Endothelial cell of umbilical vein (primary cell): Measurements from ENCODE around the gene SCAP. TPM values are rescaled to one million over a fixed set of nuclear protein-coding genes. Genes with fewer than 3 reads are reported as not detected.

ENCODE experiments used
- BruUV-seq: library from RNA; stranded (reverse); fragments of 400-500 nt; replicated peaks from 2 replicates; lab custom pipeline; 2021; lab: Mats Ljungman, UMichigan
- CTCF ChIA-PET: fragments of 300-600, 350-600 bp; sonication (Branson Sonifier 250); formaldehyde crosslinking; loops from one replicate; lab custom pipeline; 2021; ENCODE audit warnings: antibody characterized with exemption, inconsistent platforms; lab: Charles Lee
- POLR2A ChIA-PET: fragments of 300-600, 350-600 bp; sonication (Branson Sonifier 250); formaldehyde crosslinking; loops from one replicate; lab custom pipeline; 2021; ENCODE audit warnings: antibody characterized with exemption, inconsistent platforms; lab: Charles Lee
- DNase-seq: peaks from one replicate; pipeline ENCODE4 v3.0.0-alpha.2; 2011; ENCODE audit warnings: low read depth, low spot score
- FAIRE-seq: peaks from 2 replicates; lab custom pipeline; 2011; peaks lifted over from hg19 to GRCh38; lab: Jason Lieb, UNC
- H2AFZ ChIP-seq: 2 replicates; pipeline ENCODE4 v1.6.0; 2012; ENCODE audit warnings: low read depth, low read length, control low read depth, inconsistent platforms
- H3K27ac ChIP-seq: 2 replicates; pipeline ENCODE4 v1.5.1; 2011; ENCODE audit warnings: low read depth, mild to moderate bottlenecking, control low read depth, low read length, moderate library complexity; ENCODE audit not compliant: insufficient read depth
- H3K27me3 ChIP-seq, 2 experiments: 2 replicates each; pipeline versions ENCODE4 v1.6.0 to v1.6.1; 2011; ENCODE audit warnings: low read length in 2 of 2, mixed read lengths in 1 of 2; ENCODE audit not compliant: control insufficient read depth in 2 of 2, insufficient read depth in 2 of 2
- H3K36me3 ChIP-seq, 2 experiments: 2 replicates in 1 of 2; 3 replicates in 1 of 2; pipeline ENCODE4 v1.5.1; 2011; ENCODE audit warnings: low read length in 2 of 2, mild to moderate bottlenecking in 1 of 2, moderate library complexity in 1 of 2; ENCODE audit not compliant: control insufficient read depth in 2 of 2, insufficient read depth in 2 of 2; ENCODE audit errors: extremely low read depth in 1 of 2
- H3K4me1 ChIP-seq: 3 replicates; pipeline ENCODE4 v1.5.1; 2011; ENCODE audit warnings: mild to moderate bottlenecking, low read length; ENCODE audit not compliant: control insufficient read depth, insufficient read depth; ENCODE audit errors: extremely low read depth
- H3K4me2 ChIP-seq: 2 replicates; pipeline ENCODE4 v1.6.1; 2011; ENCODE audit warnings: low read length, control low read depth, mixed read lengths; ENCODE audit not compliant: insufficient read depth
- H3K4me3 ChIP-seq, 3 experiments: fragments of 200-600 bp in 1 of 3; sonication (generic), shearing (Covaris generic) in 1 of 3; replicated peaks in 1 of 3; 2 replicates each; pipeline ENCODE4 v1.5.1; 2011 to 2016; ENCODE audit warnings: control low read depth in 3 of 3, low read length in 3 of 3, mild to moderate bottlenecking in 2 of 3, inconsistent platforms in 1 of 3, low read depth in 1 of 3, moderate library complexity in 1 of 3; ENCODE audit not compliant: insufficient read depth in 1 of 3
- H3K79me2 ChIP-seq: 2 replicates; pipeline ENCODE4 v1.6.0; 2012; ENCODE audit warnings: low read length, inconsistent platforms; ENCODE audit not compliant: control insufficient read depth, insufficient read depth
- H3K9ac ChIP-seq: replicated peaks from 2 replicates; pipeline ENCODE3; 2011; ENCODE audit warnings: low read length, control low read depth; ENCODE audit not compliant: insufficient read depth; ENCODE audit errors: extremely low read depth
- H3K9me1 ChIP-seq: replicated peaks from 3 replicates; pipeline ENCODE4 v1.6.0; 2011; ENCODE audit warnings: mild to moderate bottlenecking, low read length; ENCODE audit not compliant: control insufficient read depth, insufficient read depth; ENCODE audit errors: extremely low read depth
- H3K9me3 ChIP-seq: replicated peaks from 2 replicates; pipeline ENCODE4 v1.5.1; 2012; ENCODE audit warnings: low read length, inconsistent platforms; ENCODE audit not compliant: control insufficient read depth, insufficient read depth
- H4K20me1 ChIP-seq: replicated peaks from 2 replicates; pipeline ENCODE3; 2011; ENCODE audit warnings: mild to moderate bottlenecking, low read length; ENCODE audit not compliant: control insufficient read depth, insufficient read depth; ENCODE audit errors: extremely low read depth
- CTCF ChIP-seq, 2 donors: IDR thresholded peaks; 1 replicate in 1 of 2; 2 replicates in 1 of 2; pipeline ENCODE4 v1.5.1; 2011; ENCODE audit warnings: low read length in 2 of 2, mild to moderate bottlenecking in 2 of 2, moderate library complexity in 2 of 2, control low read depth in 1 of 2, inconsistent platforms in 1 of 2, low read depth in 1 of 2; ENCODE audit not compliant: insufficient read depth in 1 of 2; ENCODE audit errors: extremely low read depth in 1 of 2
- EZH2 ChIP-seq: IDR thresholded peaks from 2 replicates; pipeline ENCODE4 v1.6.1; 2012; ENCODE audit warnings: borderline replicate concordance, low read depth, mild to moderate bottlenecking, moderate library complexity, low read length, inconsistent platforms; ENCODE audit not compliant: severe bottlenecking
- FOS ChIP-seq: IDR thresholded peaks from 2 replicates; pipeline ENCODE4 v1.6.1; 2011; ENCODE audit warnings: mild to moderate bottlenecking, low read length, moderate library complexity, borderline replicate concordance; ENCODE audit not compliant: insufficient read depth
- GATA2 ChIP-seq: IDR thresholded peaks from 2 replicates; pipeline ENCODE4 v1.7.0; 2011; ENCODE audit warnings: low read depth, mild to moderate bottlenecking, moderate library complexity, mixed read lengths, low read length; ENCODE audit not compliant: insufficient read length, insufficient read depth
- JUN ChIP-seq: IDR thresholded peaks from 2 replicates; pipeline ENCODE4 v1.6.1; 2011; ENCODE audit warnings: borderline replicate concordance, low read depth; ENCODE audit not compliant: insufficient read length, insufficient read depth
- MYC ChIP-seq: IDR thresholded peaks from one replicate; pipeline ENCODE4 v1.6.1; 2011; ENCODE audit warnings: mild to moderate bottlenecking, low read depth, low read length
- POLR2A ChIP-seq: IDR thresholded peaks from 2 replicates; pipeline ENCODE4 v1.6.1; 2012; ENCODE audit warnings: low read depth, mild to moderate bottlenecking, control low read depth, low read length
- POLR2AphosphoS5 ChIP-seq: IDR thresholded peaks from 2 replicates; pipeline ENCODE4 v1.6.1; 2012; ENCODE audit warnings: low read depth, mild to moderate bottlenecking, control low read depth, low read length, moderate library complexity; ENCODE audit not compliant: insufficient read depth
- dilution Hi-C: fragments of 300-500 bp; cut with MboI; formaldehyde crosslinking; loops from one replicate; pipeline ENCODE4 v1.15.0; 2019; ENCODE audit warnings: low sequenced_read_pairs; ENCODE audit not compliant: extremely low pct_ligation_motif_present
- intact Hi-C: fragments of 100-400 bp; cut with micrococcal nuclease; formaldehyde crosslinking; loops from one replicate; pipeline ENCODE4 v1.10.0; 2022
- polyA plus RNA-seq, 4 experiments: library from polyadenylated mRNA; depleted of rRNA in 3 of 4; stranded (reverse) in 3 of 4; unstranded in 1 of 4; fragments of >200 nt; gene quantifications; 2 replicates each; pipeline versions ENCODE4 v1.2.1 to v1.2.3, GENCODE V29; 2011 to 2012; ENCODE audit warnings: missing spikeins in 1 of 4
- total RNA-seq: library from RNA; stranded (reverse); gene quantifications from 2 replicates; pipeline ENCODE4 v1.2.3, GENCODE V29; 2021
- TF ChIP-seq, protein P1 (sequence below): IDR thresholded peaks from 2 replicates; pipeline ENCODE4 v1.6.1; 2011; ENCODE audit not compliant: insufficient read depth, insufficient read length

The SCAP gene
- total and polyA plus RNA-seq, 2 donors (not counting 3 experiments of a cell fraction or from before 2014, with no cell fraction given), result 34.7 to 59.0 TPM

- no TSS peak for BruUV-seq
- ChIA-PET CTCF (interaction anchor here (0.6 to 3.8 kb wide), 53 partner anchors 9 to 914 kb away, joined by 3 to 99 read pairs (median 4); partner anchors contain the start of gene SCAP), POLR2A (interaction anchor here (0.9 to 1.4 kb wide), 2 partner anchors 267 to 303 kb away, joined by 3 to 4 read pairs; no protein-coding TSS in a partner anchor)
- H4K20me1 ChIP-seq, result no peaks in the 10 kb centered on the region
- H3K9ac ChIP-seq, result no peak overlapping the region
- H3K79me2 ChIP-seq, result no peaks in the 10 kb centered on the region
- FAIRE-seq (peak; percentile 94), DNase-seq (peak; percentile 86)
- H3K9me3 ChIP-seq, result no peaks in the 10 kb centered on the region
- H3K9me1 ChIP-seq, result no peaks in the 10 kb centered on the region
- no peaks in the 10 kb centered on the region for H3K27me3 ChIP-seq
- H3K4me1 ChIP-seq, result no peaks in the 10 kb centered on the region
- H3K36me3 ChIP-seq, result no peaks in the 10 kb centered on the region
- dilution Hi-C loops, result no loop called here
- TF ChIP-seq, protein P1, sequence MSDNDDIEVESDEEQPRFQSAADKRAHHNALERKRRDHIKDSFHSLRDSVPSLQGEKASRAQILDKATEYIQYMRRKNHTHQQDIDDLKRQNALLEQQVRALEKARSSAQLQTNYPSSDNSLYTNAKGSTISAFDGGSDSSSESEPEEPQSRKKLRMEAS, result peak; percentile 88
- TF ChIP-seq GATA2, result no peak
- TF ChIP-seq JUN, result no peak
- peak; percentile 82 for TF ChIP-seq MYC
- no peak for TF ChIP-seq FOS
- TF ChIP-seq CTCF (IDR thresholded peaks at IDR 0.05; ENCODE audit: extremely low read depth in 1 of 2, insufficient read depth in 1 of 2, low read depth in 1 of 2, low read length in 2 of 2), result peak; percentile 85 to 90
- TF ChIP-seq POLR2A, result no peak
- no peak for TF ChIP-seq EZH2
- TF ChIP-seq POLR2AphosphoS5, result peak; percentile 34
- no peak overlapping the region for H3K4me3 ChIP-seq
- H2AFZ ChIP-seq, result peak overlapping the region; percentile 25
- H3K4me2 ChIP-seq, result no peak overlapping the region
- no peak overlapping the region for H3K27ac ChIP-seq
- intact Hi-C loops, result loop anchor here (1.0 to 5.0 kb wide), 5 partner anchors 55 to 629 kb away; partner anchors contain the start of gene CSPG5
Observed at GRCh38 chr3:47522082-47522987, 46.6 kb upstream of the SCAP start.
